HEK293 (cell line): ENCODE results near the gene SLC24A5.

Source experiments
- CTCF ChIA-PET: fragments of 350-600 bp; formaldehyde crosslinking; extraction: SDS; loops from one replicate; lab custom pipeline; 2021; ENCODE audit warnings: antibody characterized with exemption; lab: Yijun Ruan, JAX
- POLR2A ChIA-PET: fragments of 300-600 bp; formaldehyde crosslinking; extraction: SDS; loops from one replicate; lab custom pipeline; 2020; ENCODE audit warnings: antibody characterized with exemption, inconsistent platforms; lab: Yijun Ruan, JAX
- H3K27ac ChIP-seq: fragments of 200-500 bp; sonication (Bioruptor generic); 2 replicates; pipeline ENCODE4 v1.5.1; 2014; ENCODE audit warnings: low read depth, low read length, control low read depth, inconsistent platforms; ENCODE audit errors: extremely low read depth
- H3K36me3 ChIP-seq, 2 experiments: fragments of 200-500 bp in 1 of 2; sonication (Bioruptor generic) in 1 of 2; 1 replicate in 1 of 2; 2 replicates in 1 of 2; pipeline ENCODE4 v1.5.1; 2014 to 2017; ENCODE audit warnings: inconsistent platforms in 2 of 2, low read length in 2 of 2; ENCODE audit not compliant: control insufficient read depth in 2 of 2, insufficient read depth in 1 of 2
- H3K4me1 ChIP-seq: fragments of 200-500 bp; sonication (Bioruptor generic); 2 replicates; pipeline ENCODE4 v1.5.1; 2014; ENCODE audit warnings: mild to moderate bottlenecking, low read length, inconsistent platforms; ENCODE audit not compliant: control insufficient read depth, insufficient read depth
- H3K4me3 ChIP-seq: 2 replicates; pipeline ENCODE4 v1.5.1; 2011; ENCODE audit warnings: low read depth, mild to moderate bottlenecking, control low read depth, low read length, moderate library complexity
- H3K9me3 ChIP-seq: fragments of 200-500 bp; sonication (Bioruptor generic); 2 replicates; pipeline ENCODE4 v1.5.1; 2014; ENCODE audit warnings: low read depth, low read length, inconsistent platforms; ENCODE audit not compliant: control insufficient read depth, insufficient read depth
- HOXA7 ChIP-seq: sonication (generic); formaldehyde crosslinking; IDR thresholded peaks from 2 replicates; pipeline ENCODE4 v1.8.1; 2022; ENCODE audit warnings: missing genetic modification reagents, borderline replicate concordance
- KLF10 ChIP-seq: fragments of 450-650 bp; IDR thresholded peaks from 2 replicates; pipeline ENCODE4 v1.5.1; 2018; ENCODE audit warnings: missing biosample characterization, mild to moderate bottlenecking, missing genetic modification characterization
- KLF16 ChIP-seq: fragments of 450-650 bp; formaldehyde crosslinking; IDR thresholded peaks from 2 replicates; pipeline ENCODE4 v1.5.1; 2017; ENCODE audit warnings: missing biosample characterization, missing genetic modification characterization
- OSR2 ChIP-seq: fragments of 450-650 bp; formaldehyde crosslinking; IDR thresholded peaks from 2 replicates; pipeline ENCODE4 v1.5.1; 2016; ENCODE audit warnings: missing biosample characterization, missing genetic modification characterization
- OVOL3 ChIP-seq: fragments of 450-650 bp; formaldehyde crosslinking; IDR thresholded peaks from 2 replicates; pipeline ENCODE4 v1.5.1; 2016; ENCODE audit warnings: missing biosample characterization, missing genetic modification characterization
- PATZ1 ChIP-seq: fragments of 450-650 bp; formaldehyde crosslinking; IDR thresholded peaks from 2 replicates; pipeline ENCODE4 v1.5.1; 2016; ENCODE audit warnings: missing biosample characterization, missing genetic modification characterization
- PRDM2 ChIP-seq: fragments of 450-650 bp; formaldehyde crosslinking; IDR thresholded peaks from 2 replicates; pipeline ENCODE4 v1.5.1; 2016; ENCODE audit warnings: missing biosample characterization, missing genetic modification characterization, borderline replicate concordance
- TCF7L2 ChIP-seq: IDR thresholded peaks from 2 replicates; pipeline ENCODE4 v1.6.1; 2011; ENCODE audit warnings: low read depth, mild to moderate bottlenecking, inconsistent platforms, low read length, moderate library complexity, borderline replicate concordance
- ZBTB6 ChIP-seq: fragments of 450-650 bp; formaldehyde crosslinking; IDR thresholded peaks from 2 replicates; pipeline ENCODE4 v1.5.1; 2017; ENCODE audit warnings: missing biosample characterization, missing genetic modification characterization
- ZNF140 ChIP-seq: fragments of 450-650 bp; formaldehyde crosslinking; IDR thresholded peaks from 2 replicates; pipeline ENCODE4 v1.5.1; 2016; ENCODE audit warnings: missing biosample characterization, missing genetic modification characterization
- ZNF146 ChIP-seq: fragments of 450-650 bp; formaldehyde crosslinking; IDR thresholded peaks from 2 replicates; pipeline ENCODE4 v1.5.1; 2016; ENCODE audit warnings: missing biosample characterization, missing genetic modification characterization
- ZNF174 ChIP-seq: fragments of 450-650 bp; formaldehyde crosslinking; IDR thresholded peaks from 2 replicates; pipeline ENCODE4 v1.5.0; 2017; ENCODE audit warnings: missing biosample characterization, mild to moderate bottlenecking, missing genetic modification characterization
- ZNF223 ChIP-seq: fragments of 450-650 bp; formaldehyde crosslinking; IDR thresholded peaks from 2 replicates; pipeline ENCODE4 v1.5.1; 2016; ENCODE audit warnings: missing biosample characterization, missing genetic modification characterization
- ZNF266 ChIP-seq: fragments of 450-650 bp; formaldehyde crosslinking; IDR thresholded peaks from 2 replicates; pipeline ENCODE4 v1.5.1; 2016; ENCODE audit warnings: missing biosample characterization, missing genetic modification characterization, low read depth
- ZNF449 ChIP-seq: fragments of 450-650 bp; formaldehyde crosslinking; IDR thresholded peaks from 2 replicates; pipeline ENCODE4 v1.5.1; 2017; ENCODE audit warnings: missing biosample characterization, mild to moderate bottlenecking, missing genetic modification characterization, moderate library complexity
- ZNF510 ChIP-seq: fragments of 450-650 bp; formaldehyde crosslinking; IDR thresholded peaks from 2 replicates; pipeline ENCODE4 v1.5.1; 2018; ENCODE audit warnings: mild to moderate bottlenecking, missing genetic modification characterization, missing biosample characterization; ENCODE audit not compliant: insufficient replicate concordance
- ZNF530 ChIP-seq: fragments of 450-650 bp; formaldehyde crosslinking; IDR thresholded peaks from 2 replicates; pipeline ENCODE4 v1.5.1; 2016; ENCODE audit warnings: low read depth, missing biosample characterization, missing genetic modification characterization
- ZNF561 ChIP-seq: fragments of 450-650 bp; IDR thresholded peaks from 2 replicates; pipeline ENCODE4 v1.5.1; 2018; ENCODE audit warnings: missing biosample characterization, missing genetic modification characterization, borderline replicate concordance
- ZNF768 ChIP-seq: fragments of 450-650 bp; formaldehyde crosslinking; IDR thresholded peaks from 2 replicates; pipeline ENCODE4 v1.5.1; 2018; ENCODE audit warnings: missing biosample characterization, mild to moderate bottlenecking, missing genetic modification characterization

The SLC24A5 gene

GRCh38 chr15:48145923-48146322 lies 25.1 kb downstream of the SLC24A5 start (continued):
- no peak for TF ChIP-seq ZNF561
- no peak for TF ChIP-seq OVOL3 (tag by site-specific recombination)
- TF ChIP-seq ZNF768: no peak
- TF ChIP-seq, all 188 proteins: peak for 0

- CTCF ChIA-PET: interaction anchor here (0.6 to 0.8 kb wide), 3 partner anchors 9 to 146 kb away, joined by 3 to 10 read pairs (median 3); no protein-coding TSS in a partner anchor
- H3K36me3 ChIP-seq: peaks cover 8 to 41% of the 10 kb centered on the region in 2 experiments
- no peak overlapping the region for H3K27ac ChIP-seq
- H3K4me1 ChIP-seq: peaks cover 6% of the 10 kb centered on the region; the same call in 1 of the 2 replicates
- H3K4me3 ChIP-seq: no peak overlapping the region
- TF ChIP-seq TCF7L2 (no peak), ZNF223 (no peak), ZNF449 (tag by site-specific recombination) (no peak), PATZ1 (tag by site-specific recombination) (no peak), HOXA7 (CRISPR knock-in tag) (no peak)
- H3K9me3 ChIP-seq: no peaks in the 10 kb centered on the region
- POLR2A ChIA-PET: no interaction called here
Measured at GRCh38 chr15:48147358-48147757, 26.6 kb downstream of the SLC24A5 start.

- ChIA-PET POLR2A (no interaction called here), CTCF (interaction anchor here (0.6 kb wide), 1 partner anchor 135 kb away, joined by 3 read pairs; no protein-coding TSS in a partner anchor)
- Histone ChIP-seq H3K4me3 (no peak overlapping the region), H3K4me1 (0 out of 2 replicates have a peak, but pooled peaks cover 2% of the 10 kb centered on the region), H3K27ac (no peak overlapping the region), H3K36me3 (peaks cover 12 to 48% of the 10 kb centered on the region in 2 experiments)
- TF ChIP-seq ZNF140: no peak
- no peak for TF ChIP-seq OSR2 (tag by site-specific recombination)
- TF ChIP-seq ZNF530 (tag by site-specific recombination): no peak
- TF ChIP-seq ZBTB6: no peak
- TF ChIP-seq PRDM2 (tag by site-specific recombination): no peak
- no peak for TF ChIP-seq KLF16 (tag by site-specific recombination)
- TF ChIP-seq KLF10 (tag by site-specific recombination): no peak
- TF ChIP-seq ZNF266: no peak
- TF ChIP-seq ZNF510: no peak
- no peak for TF ChIP-seq ZNF174
- no peak for TF ChIP-seq ZNF146 (tag by site-specific recombination)
- TF ChIP-seq, all 188 proteins: peak for 0
- no peaks in the 10 kb centered on the region for H3K9me3 ChIP-seq
Measured at GRCh38 chr15:48149858-48150257, 29.1 kb downstream of the SLC24A5 start.
